ENCODE data around the gene ITGAV. TPM values are rescaled to one million over a fixed set of nuclear protein-coding genes. Genes with fewer than 3 reads are reported as not detected.

The ITGAV gene
- total and polyA plus RNA-seq, 2 of the 4 experiments (the other 2 are of a cell fraction) = 45.8 to 181 TPM

DNA sequence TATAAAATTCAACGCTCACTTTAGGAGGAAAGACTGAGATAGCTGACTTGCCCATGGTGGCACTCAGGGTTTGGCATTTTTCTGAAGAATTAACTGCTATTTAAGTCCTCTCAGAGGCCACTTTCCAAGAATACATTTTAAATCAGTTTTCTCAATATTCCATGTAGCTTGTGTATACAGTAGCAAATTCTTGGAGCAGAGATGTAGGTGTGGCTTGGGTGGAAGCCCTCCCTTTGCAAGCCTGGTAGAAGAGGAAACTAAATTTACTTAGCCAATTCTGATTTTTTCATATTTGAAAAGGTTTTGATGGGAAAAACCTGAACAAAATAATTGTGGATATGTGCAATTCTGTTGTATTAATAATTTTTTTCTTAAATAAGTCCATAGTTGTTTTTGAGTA is 14.0 kb upstream of the ITGAV start:
- H3K4me2 ChIP-seq (ENCODE audit: low read depth, low read length) = peak overlapping the region; percentile 62; the same call in 1 of the 2 replicates
- H3K36me3 ChIP-seq (ENCODE audit: control insufficient read depth, insufficient read depth, low read length) = no peaks in the 10 kb centered on the region
- peaks cover 0 to 2% of the 10 kb centered on the region in 2 experiments; a peak in 1 of 4 replicates for H3K79me1 ChIP-seq (ENCODE audit: low read depth in 1 of 2, low read length in 2 of 2)
- in situ Hi-C loops (cut with MboI; ENCODE audit: low sequenced_read_pairs) = no loop called here
- ATAC-seq (ENCODE audit: low read depth) = peak; percentile 71
- H2BK15ac ChIP-seq (ENCODE audit: low read depth, low read length) = no peak overlapping the region
- no peak overlapping the region for H4K5ac ChIP-seq (ENCODE audit: low read depth, low read length)
- H3K14ac ChIP-seq (replicated peaks; ENCODE audit: low read depth, low read length) = no peak overlapping the region
- no peak overlapping the region for H2AK9ac ChIP-seq (replicated peaks; ENCODE audit: low read depth, low read length, poor library complexity)
- H3K18ac ChIP-seq (ENCODE audit: low read depth, low read length) = peak overlapping the region; percentile 43; the same call in 1 of the 2 replicates
- peak overlapping the region; percentile 59 for H2BK5ac ChIP-seq (ENCODE audit: low read depth, low read length, poor library complexity, severe bottlenecking)
- intact Hi-C loops (cut with micrococcal nuclease) = no loop called here
- TF ChIP-seq, protein P1, sequence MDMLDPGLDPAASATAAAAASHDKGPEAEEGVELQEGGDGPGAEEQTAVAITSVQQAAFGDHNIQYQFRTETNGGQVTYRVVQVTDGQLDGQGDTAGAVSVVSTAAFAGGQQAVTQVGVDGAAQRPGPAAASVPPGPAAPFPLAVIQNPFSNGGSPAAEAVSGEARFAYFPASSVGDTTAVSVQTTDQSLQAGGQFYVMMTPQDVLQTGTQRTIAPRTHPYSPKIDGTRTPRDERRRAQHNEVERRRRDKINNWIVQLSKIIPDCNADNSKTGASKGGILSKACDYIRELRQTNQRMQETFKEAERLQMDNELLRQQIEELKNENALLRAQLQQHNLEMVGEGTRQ (IDR thresholded peaks at IDR 0.05; ENCODE audit: low read depth, low read length) = no peak
- TF ChIP-seq CEBPB (IDR thresholded peaks at IDR 0.05; ENCODE audit: low read depth, low read length) = no peak
- TF ChIP-seq MAZ (IDR thresholded peaks at IDR 0.05; ENCODE audit: borderline replicate concordance, low read depth, low read length) = no peak
- TF ChIP-seq, protein P2, sequence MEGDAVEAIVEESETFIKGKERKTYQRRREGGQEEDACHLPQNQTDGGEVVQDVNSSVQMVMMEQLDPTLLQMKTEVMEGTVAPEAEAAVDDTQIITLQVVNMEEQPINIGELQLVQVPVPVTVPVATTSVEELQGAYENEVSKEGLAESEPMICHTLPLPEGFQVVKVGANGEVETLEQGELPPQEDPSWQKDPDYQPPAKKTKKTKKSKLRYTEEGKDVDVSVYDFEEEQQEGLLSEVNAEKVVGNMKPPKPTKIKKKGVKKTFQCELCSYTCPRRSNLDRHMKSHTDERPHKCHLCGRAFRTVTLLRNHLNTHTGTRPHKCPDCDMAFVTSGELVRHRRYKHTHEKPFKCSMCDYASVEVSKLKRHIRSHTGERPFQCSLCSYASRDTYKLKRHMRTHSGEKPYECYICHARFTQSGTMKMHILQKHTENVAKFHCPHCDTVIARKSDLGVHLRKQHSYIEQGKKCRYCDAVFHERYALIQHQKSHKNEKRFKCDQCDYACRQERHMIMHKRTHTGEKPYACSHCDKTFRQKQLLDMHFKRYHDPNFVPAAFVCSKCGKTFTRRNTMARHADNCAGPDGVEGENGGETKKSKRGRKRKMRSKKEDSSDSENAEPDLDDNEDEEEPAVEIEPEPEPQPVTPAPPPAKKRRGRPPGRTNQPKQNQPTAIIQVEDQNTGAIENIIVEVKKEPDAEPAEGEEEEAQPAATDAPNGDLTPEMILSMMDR (conservative IDR thresholded peaks at IDR 0.05; ENCODE audit: low read depth, low read length) = no peak
- TF ChIP-seq RCOR1 (IDR thresholded peaks at IDR 0.05; ENCODE audit: insufficient replicate concordance, low read length) = no peak
- TF ChIP-seq, protein P3, sequence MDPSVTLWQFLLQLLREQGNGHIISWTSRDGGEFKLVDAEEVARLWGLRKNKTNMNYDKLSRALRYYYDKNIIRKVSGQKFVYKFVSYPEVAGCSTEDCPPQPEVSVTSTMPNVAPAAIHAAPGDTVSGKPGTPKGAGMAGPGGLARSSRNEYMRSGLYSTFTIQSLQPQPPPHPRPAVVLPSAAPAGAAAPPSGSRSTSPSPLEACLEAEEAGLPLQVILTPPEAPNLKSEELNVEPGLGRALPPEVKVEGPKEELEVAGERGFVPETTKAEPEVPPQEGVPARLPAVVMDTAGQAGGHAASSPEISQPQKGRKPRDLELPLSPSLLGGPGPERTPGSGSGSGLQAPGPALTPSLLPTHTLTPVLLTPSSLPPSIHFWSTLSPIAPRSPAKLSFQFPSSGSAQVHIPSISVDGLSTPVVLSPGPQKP (IDR thresholded peaks at IDR 0.05; ENCODE audit: borderline replicate concordance, low read depth, low read length) = no peak
- TF ChIP-seq POLR2A (IDR thresholded peaks at IDR 0.05; ENCODE audit: low read depth, low read length) = no peak
- TF ChIP-seq NFE2L2 (IDR thresholded peaks at IDR 0.05; ENCODE audit: low read depth, low read length) = no peak
- TF ChIP-seq CHD1 (IDR thresholded peaks at IDR 0.05; ENCODE audit: low read depth, low read length) = no peak
- no peak for TF ChIP-seq SMC3 (IDR thresholded peaks at IDR 0.05; ENCODE audit: low read depth, low read length)
- TF ChIP-seq MXI1 (IDR thresholded peaks at IDR 0.05; ENCODE audit: borderline replicate concordance, low read depth, low read length) = no peak
- no peak for TF ChIP-seq RFX5 (IDR thresholded peaks at IDR 0.05; ENCODE audit: low read depth, low read length)
- TF ChIP-seq BHLHE40 (IDR thresholded peaks at IDR 0.05; ENCODE audit: low read depth, low read length) = no peak
- TF ChIP-seq RAD21 (IDR thresholded peaks at IDR 0.05; ENCODE audit: low read length) = no peak
- TF ChIP-seq FOS (IDR thresholded peaks at IDR 0.05; ENCODE audit: low read depth, low read length) = no peak
- TF ChIP-seq MAFK (IDR thresholded peaks at IDR 0.05; ENCODE audit: low read depth, low read length) = no peak
- H4K91ac ChIP-seq (ENCODE audit: insufficient read depth, low read depth, low read length) = no peak overlapping the region
- dilution Hi-C loops (cut with HindIII; ENCODE audit: low sequenced_read_pairs, unreplicated experiment) = no loop called here
- no peak overlapping the region for H4K8ac ChIP-seq (ENCODE audit: low read depth in 2 of 2, low read length in 2 of 2)
- no peaks in the 10 kb centered on the region for H4K20me1 ChIP-seq (ENCODE audit: insufficient read depth, low read length)
- no peak overlapping the region for H3K56ac ChIP-seq (ENCODE audit: extremely low read depth, insufficient read depth, low read length)
- no peaks in the 10 kb centered on the region for H3K9me3 ChIP-seq (ENCODE audit: control insufficient read depth, insufficient read depth, low read length)
- no peak overlapping the region for H2AK5ac ChIP-seq (ENCODE audit: low read depth, low read length)
- peak overlapping the region; percentile 61; the same call in 1 of the 2 replicates for H3K4ac ChIP-seq (ENCODE audit: low read depth, low read length)
- H3K4me3 ChIP-seq (ENCODE audit: insufficient read depth, low read depth, low read length) = no peak overlapping the region
- no peak overlapping the region for H2AFZ ChIP-seq (replicated peaks; ENCODE audit: low read length, poor library complexity)
- no peak overlapping the region for H3K9ac ChIP-seq (ENCODE audit: low read depth, low read length)
- H3K9me1 ChIP-seq (ENCODE audit: insufficient read depth, low read length) = no peaks in the 10 kb centered on the region
- peak; percentile 52 for DNase-seq
- H2BK20ac ChIP-seq (ENCODE audit: low read depth, low read length) = peak overlapping the region; percentile 27; the same call in 1 of the 2 replicates
- BruUV-seq (replicated peaks) = no TSS peak
- no peaks in the 10 kb centered on the region for H3K27me3 ChIP-seq (ENCODE audit: control insufficient read depth, insufficient read depth, low read length)
- peaks cover 5% of the 10 kb centered on the region; the same call in 1 of the 2 replicates for H3K4me1 ChIP-seq (ENCODE audit: control insufficient read depth, insufficient read depth, low read length)
- H2BK120ac ChIP-seq (ENCODE audit: low read depth, low read length) = peak overlapping the region; percentile 33; the same call in 1 of the 2 replicates
- H3K23ac ChIP-seq (ENCODE audit: low read depth, low read length) = no peak overlapping the region
- ChIA-PET CTCF (no interaction called here), POLR2A (ENCODE audit: unreplicated experiment) (interaction anchor here (0.6 to 0.7 kb wide), 2 partner anchors 14 to 273 kb away, joined by 3 to 9 read pairs; partner anchors contain the start of gene ITGAV)
- H3K27ac ChIP-seq (ENCODE audit: insufficient read depth, low read length) = no peak overlapping the region; the same call in 1 of the 2 replicates
- no CpG with 5 or more reads among the region's 1 CpG for WGBS, 2 experiments (ENCODE audit: extremely low coverage in 2 of 2, insufficient read length in 1 of 2)
